SK-N-SH treated with all-trans-retinoic acid at 6 μM for 48 hours (cell line): ENCODE results near the gene SPACA6.

ENCODE experiments used
- ARNTL ChIP-seq: fragments of 450-650 bp; formaldehyde crosslinking; IDR thresholded peaks from 2 replicates; pipeline ENCODE4 v1.5.0; 2020; ENCODE audit warnings: low read depth, mild to moderate bottlenecking, moderate library complexity, borderline replicate concordance
- ESRRG ChIP-seq: fragments of 250-450 bp; sonication (Bioruptor Pico); IDR thresholded peaks from 2 replicates; pipeline ENCODE4 v1.6.1; 2021; ENCODE audit warnings: mild to moderate bottlenecking
- GLIS3 ChIP-seq: fragments of 250-450 bp; sonication (Bioruptor Pico); IDR thresholded peaks from 2 replicates; pipeline ENCODE4 v1.5.0; 2020; ENCODE audit warnings: mild to moderate bottlenecking, moderate library complexity
- PPARA ChIP-seq: fragments of 250-450 bp; sonication (Bioruptor Pico); IDR thresholded peaks from 2 replicates; pipeline ENCODE4 v1.5.0; 2020; ENCODE audit warnings: mild to moderate bottlenecking, borderline replicate concordance
- RARB ChIP-seq: fragments of 250-450 bp; sonication (Bioruptor Pico); IDR thresholded peaks from 2 replicates; pipeline ENCODE4 v1.8.0; 2021; ENCODE audit warnings: mild to moderate bottlenecking, moderate library complexity
- TCF4 ChIP-seq: fragments of 250-450 bp; sonication (Bioruptor Pico); IDR thresholded peaks from 2 replicates; pipeline ENCODE4 v1.8.0; 2021; ENCODE audit warnings: mild to moderate bottlenecking, moderate library complexity, borderline replicate concordance
- TOX ChIP-seq: fragments of 250-450 bp; sonication (Bioruptor Pico); IDR thresholded peaks from 2 replicates; pipeline ENCODE4 v1.8.0; 2021; ENCODE audit warnings: mild to moderate bottlenecking, moderate library complexity, borderline replicate concordance
- ZC3H10 ChIP-seq: fragments of 250-450 bp; sonication (Bioruptor Pico); IDR thresholded peaks from 2 replicates; pipeline ENCODE4 v1.5.1; 2021; ENCODE audit warnings: mild to moderate bottlenecking, moderate library complexity
- ZFP3 ChIP-seq: fragments of 250-450 bp; sonication (Bioruptor Pico); IDR thresholded peaks from 2 replicates; pipeline ENCODE4 v1.5.0; 2020; ENCODE audit warnings: mild to moderate bottlenecking, moderate library complexity
- ZFP30 ChIP-seq: fragments of 450-650 bp; formaldehyde crosslinking; IDR thresholded peaks from 2 replicates; pipeline ENCODE4 v1.5.0; 2022; ENCODE audit warnings: mild to moderate bottlenecking, moderate library complexity
- ZNF565 ChIP-seq: fragments of 450-650 bp; formaldehyde crosslinking; conservative IDR thresholded peaks from 2 replicates; pipeline ENCODE4 v1.5.0; 2020; ENCODE audit warnings: low read depth, mild to moderate bottlenecking, moderate library complexity
- TF ChIP-seq, protein P1 (sequence below): fragments of 250-450 bp; sonication (Bioruptor Pico); IDR thresholded peaks from 2 replicates; pipeline ENCODE4 v1.8.0; 2020; ENCODE audit warnings: mild to moderate bottlenecking, moderate library complexity, borderline replicate concordance
- TF ChIP-seq, protein P2 (sequence below): fragments of 250-450 bp; sonication (Bioruptor Pico); IDR thresholded peaks from 2 replicates; pipeline ENCODE4 v1.5.0; 2020; ENCODE audit warnings: mild to moderate bottlenecking, moderate library complexity
- TF ChIP-seq, protein P3 (sequence below): fragments of 250-450 bp; sonication (Bioruptor Pico); IDR thresholded peaks from 2 replicates; pipeline ENCODE4 v1.5.1; 2020; ENCODE audit warnings: low read depth, mild to moderate bottlenecking, moderate library complexity

DNA sequence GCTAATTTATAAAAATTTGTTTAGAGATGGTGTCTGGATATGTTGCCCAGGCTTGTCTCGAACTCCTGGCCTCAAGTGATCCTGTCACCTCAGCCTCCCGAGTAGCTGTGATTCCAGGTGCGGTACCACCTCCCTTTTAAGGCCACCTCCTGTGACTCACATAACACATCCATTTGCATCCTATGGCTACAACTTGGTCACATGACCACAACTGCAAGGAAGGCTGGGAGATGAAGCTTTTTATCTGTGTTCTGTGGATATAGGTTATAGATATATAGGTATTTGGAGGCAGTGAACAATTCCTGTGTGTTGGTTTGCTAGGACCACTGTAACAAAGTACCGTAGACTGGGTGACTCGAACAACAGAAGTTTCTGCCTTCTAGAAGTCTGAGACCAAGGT lies 6.0 kb downstream of the SPACA6 start:
- no peak for TF ChIP-seq ESRRG
- TF ChIP-seq GLIS3 = no peak
- TF ChIP-seq RARB (CRISPR knock-in tag) = no peak
- no peak for TF ChIP-seq TCF4
- TF ChIP-seq ZNF565 (CRISPR knock-in tag) = no peak
- no peak for TF ChIP-seq ZFP30 (CRISPR knock-in tag)
- TF ChIP-seq PPARA (CRISPR knock-in tag) = no peak
- no peak for TF ChIP-seq ARNTL (CRISPR knock-in tag)
- TF ChIP-seq ZC3H10 = no peak
- TF ChIP-seq, protein P1, sequence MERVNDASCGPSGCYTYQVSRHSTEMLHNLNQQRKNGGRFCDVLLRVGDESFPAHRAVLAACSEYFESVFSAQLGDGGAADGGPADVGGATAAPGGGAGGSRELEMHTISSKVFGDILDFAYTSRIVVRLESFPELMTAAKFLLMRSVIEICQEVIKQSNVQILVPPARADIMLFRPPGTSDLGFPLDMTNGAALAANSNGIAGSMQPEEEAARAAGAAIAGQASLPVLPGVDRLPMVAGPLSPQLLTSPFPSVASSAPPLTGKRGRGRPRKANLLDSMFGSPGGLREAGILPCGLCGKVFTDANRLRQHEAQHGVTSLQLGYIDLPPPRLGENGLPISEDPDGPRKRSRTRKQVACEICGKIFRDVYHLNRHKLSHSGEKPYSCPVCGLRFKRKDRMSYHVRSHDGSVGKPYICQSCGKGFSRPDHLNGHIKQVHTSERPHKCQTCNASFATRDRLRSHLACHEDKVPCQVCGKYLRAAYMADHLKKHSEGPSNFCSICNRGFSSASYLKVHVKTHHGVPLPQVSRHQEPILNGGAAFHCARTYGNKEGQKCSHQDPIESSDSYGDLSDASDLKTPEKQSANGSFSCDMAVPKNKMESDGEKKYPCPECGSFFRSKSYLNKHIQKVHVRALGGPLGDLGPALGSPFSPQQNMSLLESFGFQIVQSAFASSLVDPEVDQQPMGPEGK (CRISPR knock-in tag) = no peak
- TF ChIP-seq, protein P2, sequence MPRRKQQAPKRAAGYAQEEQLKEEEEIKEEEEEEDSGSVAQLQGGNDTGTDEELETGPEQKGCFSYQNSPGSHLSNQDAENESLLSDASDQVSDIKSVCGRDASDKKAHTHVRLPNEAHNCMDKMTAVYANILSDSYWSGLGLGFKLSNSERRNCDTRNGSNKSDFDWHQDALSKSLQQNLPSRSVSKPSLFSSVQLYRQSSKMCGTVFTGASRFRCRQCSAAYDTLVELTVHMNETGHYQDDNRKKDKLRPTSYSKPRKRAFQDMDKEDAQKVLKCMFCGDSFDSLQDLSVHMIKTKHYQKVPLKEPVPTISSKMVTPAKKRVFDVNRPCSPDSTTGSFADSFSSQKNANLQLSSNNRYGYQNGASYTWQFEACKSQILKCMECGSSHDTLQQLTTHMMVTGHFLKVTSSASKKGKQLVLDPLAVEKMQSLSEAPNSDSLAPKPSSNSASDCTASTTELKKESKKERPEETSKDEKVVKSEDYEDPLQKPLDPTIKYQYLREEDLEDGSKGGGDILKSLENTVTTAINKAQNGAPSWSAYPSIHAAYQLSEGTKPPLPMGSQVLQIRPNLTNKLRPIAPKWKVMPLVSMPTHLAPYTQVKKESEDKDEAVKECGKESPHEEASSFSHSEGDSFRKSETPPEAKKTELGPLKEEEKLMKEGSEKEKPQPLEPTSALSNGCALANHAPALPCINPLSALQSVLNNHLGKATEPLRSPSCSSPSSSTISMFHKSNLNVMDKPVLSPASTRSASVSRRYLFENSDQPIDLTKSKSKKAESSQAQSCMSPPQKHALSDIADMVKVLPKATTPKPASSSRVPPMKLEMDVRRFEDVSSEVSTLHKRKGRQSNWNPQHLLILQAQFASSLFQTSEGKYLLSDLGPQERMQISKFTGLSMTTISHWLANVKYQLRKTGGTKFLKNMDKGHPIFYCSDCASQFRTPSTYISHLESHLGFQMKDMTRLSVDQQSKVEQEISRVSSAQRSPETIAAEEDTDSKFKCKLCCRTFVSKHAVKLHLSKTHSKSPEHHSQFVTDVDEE (CRISPR knock-in tag) = no peak
- TF ChIP-seq, protein P3, sequence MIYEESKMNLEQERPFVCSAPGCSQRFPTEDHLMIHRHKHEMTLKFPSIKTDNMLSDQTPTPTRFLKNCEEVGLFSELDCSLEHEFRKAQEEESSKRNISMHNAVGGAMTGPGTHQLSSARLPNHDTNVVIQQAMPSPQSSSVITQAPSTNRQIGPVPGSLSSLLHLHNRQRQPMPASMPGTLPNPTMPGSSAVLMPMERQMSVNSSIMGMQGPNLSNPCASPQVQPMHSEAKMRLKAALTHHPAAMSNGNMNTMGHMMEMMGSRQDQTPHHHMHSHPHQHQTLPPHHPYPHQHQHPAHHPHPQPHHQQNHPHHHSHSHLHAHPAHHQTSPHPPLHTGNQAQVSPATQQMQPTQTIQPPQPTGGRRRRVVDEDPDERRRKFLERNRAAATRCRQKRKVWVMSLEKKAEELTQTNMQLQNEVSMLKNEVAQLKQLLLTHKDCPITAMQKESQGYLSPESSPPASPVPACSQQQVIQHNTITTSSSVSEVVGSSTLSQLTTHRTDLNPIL (CRISPR knock-in tag) = no peak
- no peak for TF ChIP-seq ZFP3 (CRISPR knock-in tag)
- TF ChIP-seq TOX (CRISPR knock-in tag) = no peak
